ENCODE measurements around the gene CEP104.
"Not testable (repeated sequence)": the region's sequence is repeated elsewhere in the genome, so short reads cannot be mapped to it uniquely, and the experiment has no call there.

The CEP104 gene

GRCh38 chr1:3825356-3825755 lies 31.7 kb downstream of the CEP104 start:
- DNase-seq (ENCODE audit: low spot score): no peak

GRCh38 chr1:3824650-3825049 lies 32.4 kb downstream of the CEP104 start:
- no peak for DNase-seq (ENCODE audit: low spot score)

GRCh38 chr1:3822421-3822820 lies 34.6 kb downstream of the CEP104 start:
- DNase-seq (ENCODE audit: low spot score): no peak

- DNase-seq (ENCODE audit: low spot score): no peak
Measured at GRCh38 chr1:3821908-3822307, 35.1 kb downstream of the CEP104 start.

GRCh38 chr1:3821447-3821846 lies 35.6 kb downstream of the CEP104 start:
- no peak for DNase-seq (ENCODE audit: low spot score)

- no peak for DNase-seq (ENCODE audit: low spot score)
Measured at GRCh38 chr1:3821004-3821403, 36.0 kb downstream of the CEP104 start.

- no peak for DNase-seq (ENCODE audit: low spot score)
Measured at GRCh38 chr1:3820316-3820715, 36.7 kb downstream of the CEP104 start.

- DNase-seq (ENCODE audit: low spot score): no peak
Measured at GRCh38 chr1:3819771-3820200, 37.2 kb downstream of the CEP104 start.

- DNase-seq (ENCODE audit: low spot score): no peak
Measured at GRCh38 chr1:3817821-3818597, 39.0 kb downstream of the CEP104 start.

- no peak for DNase-seq (ENCODE audit: low spot score)
Measured at GRCh38 chr1:3817138-3817740, 39.8 kb downstream of the CEP104 start.

- no peak for DNase-seq (ENCODE audit: low spot score)
Measured at GRCh38 chr1:3816331-3817137, 40.5 kb downstream of the CEP104 start.

- no peak for DNase-seq (ENCODE audit: low spot score)
Measured at GRCh38 chr1:3814771-3815561, 42.0 kb downstream of the CEP104 start.

- DNase-seq (ENCODE audit: low spot score): no peak
Measured at GRCh38 chr1:3814065-3814464, 42.9 kb downstream of the CEP104 start.

GRCh38 chr1:3811595-3811911 lies 45.5 kb downstream of the CEP104 start:
- DNase-seq (ENCODE audit: low spot score): no peak

GRCh38 chr1:3810149-3810761 lies 46.8 kb downstream of the CEP104 start:
- DNase-seq (ENCODE audit: low spot score): not testable (repeated sequence)

GRCh38 chr1:3809680-3810079 lies 47.3 kb downstream of the CEP104 start:
- no peak for DNase-seq (ENCODE audit: low spot score)

GRCh38 chr1:3807769-3808168 lies 49.2 kb downstream of the CEP104 start:
- DNase-seq (ENCODE audit: low spot score): no peak

GRCh38 chr1:3805038-3805437 lies 52.0 kb downstream of the CEP104 start:
- DNase-seq (ENCODE audit: low spot score): no peak

GRCh38 chr1:3804627-3804944 lies 52.4 kb downstream of the CEP104 start:
- DNase-seq (ENCODE audit: low spot score): not testable (repeated sequence)

- DNase-seq (ENCODE audit: low spot score): no peak
Measured at GRCh38 chr1:3803905-3804626, 52.9 kb downstream of the CEP104 start.

GRCh38 chr1:3800795-3801194 lies 56.2 kb downstream of the CEP104 start:
- DNase-seq (ENCODE audit: low spot score): not testable (repeated sequence)
